ENCODE measurements around the gene RFTN1. TPM values are rescaled to one million over a fixed set of nuclear protein-coding genes. Genes with fewer than 3 reads are reported as not detected.

Gene RFTN1
- total and polyA plus RNA-seq, 4 donors, result 4.4 to 20.4 (median 11.9) TPM

GRCh38 chr3:16506451-16506850, 7.0 kb downstream of the RFTN1 start:
- H3K9me3 ChIP-seq (ENCODE audit: control insufficient read depth in 4 of 4, low read length in 3 of 4), result no peaks in the 10 kb centered on the region
- TF ChIP-seq NR2F2 (IDR thresholded peaks at IDR 0.05) (no peak), RAD21 (IDR thresholded peaks at IDR 0.05) (no peak), TAF1 (conservative IDR thresholded peaks at IDR 0.05) (no peak), MAX (IDR thresholded peaks at IDR 0.05) (no peak), HNF4G (IDR thresholded peaks at IDR 0.05) (no peak), HNF4A (conservative IDR thresholded peaks at IDR 0.05) (no peak), FOXA1 (IDR thresholded peaks at IDR 0.05) (no peak), SP1 (IDR thresholded peaks at IDR 0.05) (no peak), JUND (IDR thresholded peaks at IDR 0.05) (no peak), YY1 (IDR thresholded peaks at IDR 0.05) (no peak)
- TF ChIP-seq, protein P1, sequence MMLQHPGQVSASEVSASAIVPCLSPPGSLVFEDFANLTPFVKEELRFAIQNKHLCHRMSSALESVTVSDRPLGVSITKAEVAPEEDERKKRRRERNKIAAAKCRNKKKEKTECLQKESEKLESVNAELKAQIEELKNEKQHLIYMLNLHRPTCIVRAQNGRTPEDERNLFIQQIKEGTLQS (IDR thresholded peaks at IDR 0.05), result no peak
- TF ChIP-seq, protein P2, sequence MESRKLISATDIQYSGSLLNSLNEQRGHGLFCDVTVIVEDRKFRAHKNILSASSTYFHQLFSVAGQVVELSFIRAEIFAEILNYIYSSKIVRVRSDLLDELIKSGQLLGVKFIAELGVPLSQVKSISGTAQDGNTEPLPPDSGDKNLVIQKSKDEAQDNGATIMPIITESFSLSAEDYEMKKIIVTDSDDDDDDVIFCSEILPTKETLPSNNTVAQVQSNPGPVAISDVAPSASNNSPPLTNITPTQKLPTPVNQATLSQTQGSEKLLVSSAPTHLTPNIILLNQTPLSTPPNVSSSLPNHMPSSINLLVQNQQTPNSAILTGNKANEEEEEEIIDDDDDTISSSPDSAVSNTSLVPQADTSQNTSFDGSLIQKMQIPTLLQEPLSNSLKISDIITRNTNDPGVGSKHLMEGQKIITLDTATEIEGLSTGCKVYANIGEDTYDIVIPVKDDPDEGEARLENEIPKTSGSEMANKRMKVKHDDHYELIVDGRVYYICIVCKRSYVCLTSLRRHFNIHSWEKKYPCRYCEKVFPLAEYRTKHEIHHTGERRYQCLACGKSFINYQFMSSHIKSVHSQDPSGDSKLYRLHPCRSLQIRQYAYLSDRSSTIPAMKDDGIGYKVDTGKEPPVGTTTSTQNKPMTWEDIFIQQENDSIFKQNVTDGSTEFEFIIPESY (IDR thresholded peaks at IDR 0.05), result no peak
- no peak overlapping the region for H3K27ac ChIP-seq (ENCODE audit: low read depth in 1 of 2, low read length in 2 of 2)
- DNase-seq (ENCODE audit: low spot score), result no peak
- no peak overlapping the region for H3K4me3 ChIP-seq (ENCODE audit: low read depth in 1 of 3, low read length in 3 of 3)
- peaks cover 5 to 40% (median 18%) of the 10 kb centered on the region in 4 donors for H3K4me1 ChIP-seq (ENCODE audit: control insufficient read depth in 4 of 4, insufficient read depth in 4 of 4, low read length in 3 of 4)
- H3K27me3 ChIP-seq (ENCODE audit: control insufficient read depth in 4 of 4, insufficient read depth in 4 of 4, low read length in 3 of 4), result no peaks in the 10 kb centered on the region
- no peak overlapping the region for H3K9ac ChIP-seq (ENCODE audit: low read depth in 1 of 2, low read length in 2 of 2)
- no peaks in the 10 kb centered on the region for H3K36me3 ChIP-seq (ENCODE audit: control insufficient read depth in 4 of 4, insufficient read depth in 3 of 4, low read depth in 1 of 4, low read length in 3 of 4)
- 80% methylated on average over 3 of the region's 3 CpGs for WGBS

- no peak for DNase-seq (ENCODE audit: low spot score)
- Histone ChIP-seq H3K27ac (ENCODE audit: low read depth in 1 of 2, low read length in 2 of 2) (no peak overlapping the region), H3K4me3 (ENCODE audit: low read depth in 1 of 3, low read length in 3 of 3) (no peak overlapping the region), H3K9ac (ENCODE audit: low read depth in 1 of 2, low read length in 2 of 2) (no peak overlapping the region), H3K9me3 (ENCODE audit: control insufficient read depth in 4 of 4, low read length in 3 of 4) (no peaks in the 10 kb centered on the region), H3K27me3 (ENCODE audit: control insufficient read depth in 4 of 4, insufficient read depth in 4 of 4, low read length in 3 of 4) (no peaks in the 10 kb centered on the region), H3K4me1 (ENCODE audit: control insufficient read depth in 4 of 4, insufficient read depth in 4 of 4, low read length in 3 of 4) (peaks cover 2 to 23% (median 7%) of the 10 kb centered on the region in 4 donors), H3K36me3 (ENCODE audit: control insufficient read depth in 4 of 4, insufficient read depth in 3 of 4, low read depth in 1 of 4, low read length in 3 of 4) (peaks cover 0 to 2% (median 0%) of the 10 kb centered on the region in 4 donors)
- WGBS, result 82% methylated on average over 4 of the region's 4 CpGs
- no peak for TF ChIP-seq HNF4A (conservative IDR thresholded peaks at IDR 0.05)
Measured at GRCh38 chr3:16504692-16505091, 8.8 kb downstream of the RFTN1 start.

DNA sequence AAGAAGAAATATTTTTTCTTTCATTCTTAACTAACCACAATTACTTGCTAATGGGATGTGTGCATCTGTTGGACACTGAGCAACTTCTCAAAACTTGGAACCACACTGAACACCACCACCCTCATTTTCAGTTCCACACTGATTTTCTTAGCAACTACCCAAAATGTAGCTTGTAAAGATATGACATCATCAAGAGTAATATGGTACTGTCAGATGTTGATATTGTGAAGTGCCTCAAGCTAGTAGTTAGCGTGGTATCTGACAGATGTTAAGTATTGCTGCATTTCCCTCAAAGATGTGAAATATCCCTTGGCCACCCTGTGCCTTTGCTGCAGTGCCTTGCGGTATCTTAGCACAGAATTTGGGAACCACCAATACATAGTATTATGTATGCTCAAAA, 9.3 kb downstream of the RFTN1 start:
- Histone ChIP-seq H3K9me3 (ENCODE audit: control insufficient read depth in 4 of 4, low read length in 3 of 4) (no peaks in the 10 kb centered on the region), H3K27me3 (ENCODE audit: control insufficient read depth in 4 of 4, insufficient read depth in 4 of 4, low read length in 3 of 4) (no peaks in the 10 kb centered on the region), H3K9ac (ENCODE audit: low read depth in 1 of 2, low read length in 2 of 2) (no peak overlapping the region), H3K4me1 (ENCODE audit: control insufficient read depth in 4 of 4, insufficient read depth in 4 of 4, low read length in 3 of 4) (peaks cover 2 to 19% (median 6%) of the 10 kb centered on the region in 4 donors), H3K27ac (ENCODE audit: low read depth in 1 of 2, low read length in 2 of 2) (no peak overlapping the region), H3K36me3 (ENCODE audit: control insufficient read depth in 4 of 4, insufficient read depth in 3 of 4, low read depth in 1 of 4, low read length in 3 of 4) (peaks cover 0 to 2% (median 0%) of the 10 kb centered on the region in 4 donors), H3K4me3 (ENCODE audit: low read depth in 1 of 3, low read length in 3 of 3) (no peak overlapping the region)
- TF ChIP-seq GABPA (IDR thresholded peaks at IDR 0.05 in 1 of 2, conservative IDR thresholded peaks at IDR 0.05 in 1 of 2), result no peak
- no peak for TF ChIP-seq JUND (IDR thresholded peaks at IDR 0.05)
- no peak for TF ChIP-seq YY1 (IDR thresholded peaks at IDR 0.05)
- no peak for TF ChIP-seq TAF1 (conservative IDR thresholded peaks at IDR 0.05)
- TF ChIP-seq FOXA2 (IDR thresholded peaks at IDR 0.05), result no peak
- no peak for TF ChIP-seq RAD21 (IDR thresholded peaks at IDR 0.05)
- TF ChIP-seq REST (IDR thresholded peaks at IDR 0.05), result no peak
- TF ChIP-seq RXRA (IDR thresholded peaks at IDR 0.05), result no peak
- no peak for TF ChIP-seq MAX (IDR thresholded peaks at IDR 0.05)
- no peak for TF ChIP-seq FOXA1 (IDR thresholded peaks at IDR 0.05)
- TF ChIP-seq, protein P1 (IDR thresholded peaks at IDR 0.05), result no peak
- TF ChIP-seq, protein P2 (IDR thresholded peaks at IDR 0.05), result no peak
- no peak for TF ChIP-seq EGR1 (IDR thresholded peaks at IDR 0.05; ENCODE audit: low read depth in 2 of 2)
- no peak for TF ChIP-seq NR2F2 (IDR thresholded peaks at IDR 0.05)
- DNase-seq (ENCODE audit: low spot score), result no peak
- WGBS, result 85% methylated on average over 2 of the region's 2 CpGs

Data from liver (tissue), 9 donors.